Measurements from ENCODE around the gene FYN. TPM values are rescaled to one million over a fixed set of nuclear protein-coding genes. Genes with fewer than 3 reads are reported as not detected.

The FYN gene
- total and polyA plus RNA-seq, 10 of the 15 experiments (the other 5 are each of a cell fraction or from before 2014, with no cell fraction given), result 51.4 to 247 (median 138) TPM

GRCh38 chr6:111680015-111680712, 193.1 kb downstream of the FYN start (continued):
- TF ChIP-seq MXI1 (IDR thresholded peaks at IDR 0.05; ENCODE audit: low read depth, low read length), result no peak

GRCh38 chr6:111679126-111679858, 194.0 kb downstream of the FYN start:
- FAIRE-seq, result no peak
- Histone ChIP-seq H3K27ac (ENCODE audit: control insufficient read depth, insufficient read depth) (no peak overlapping the region), H3K36me3 (ENCODE audit: control insufficient read depth in 2 of 2, insufficient read depth in 2 of 2, low read length in 1 of 2) (peaks cover 11 to 12% of the 10 kb centered on the region in 2 experiments; a peak in 3 of 4 replicates), H3K4me3 (no peak overlapping the region), H4K20me1 (ENCODE audit: control insufficient read depth, insufficient read depth) (no peaks in the 10 kb centered on the region), H3K9ac (ENCODE audit: control insufficient read depth, insufficient read depth, low read length) (no peak overlapping the region), H3K4me2 (ENCODE audit: control insufficient read depth, insufficient read depth) (no peak overlapping the region), H3K4me1 (ENCODE audit: control insufficient read depth, insufficient read depth, low read length) (no peaks in the 10 kb centered on the region), H3K79me2 (ENCODE audit: control insufficient read depth, insufficient read depth, low read length) (no peaks in the 10 kb centered on the region), H3K27me3 (replicated peaks in 1 of 2; ENCODE audit: control insufficient read depth in 2 of 2, insufficient read depth in 2 of 2, low read length in 1 of 2) (no peaks in the 10 kb centered on the region), H3K9me3 (replicated peaks; ENCODE audit: control insufficient read depth, insufficient read depth, low read length) (no peaks in the 10 kb centered on the region), H2AFZ (ENCODE audit: control insufficient read depth, low read depth, low read length) (no peak overlapping the region)
- TF ChIP-seq NFIC (IDR thresholded peaks at IDR 0.05; ENCODE audit: low read depth, low read length), result no peak
- intact Hi-C loops (cut with micrococcal nuclease; ENCODE audit: unreplicated experiment), result no loop called here
- DNase-seq (ENCODE audit: low read depth, low spot score), result no peak
- CTCF ChIA-PET, result interaction anchor here (1.5 kb wide), 1 partner anchor 19 kb away, joined by 4 read pairs; no protein-coding TSS in a partner anchor
- no peak for ATAC-seq
- POLR2A ChIA-PET, result no interaction called here
- RAD21 ChIA-PET (ENCODE audit: unreplicated experiment), result no interaction called here
- no TSS peak for BruUV-seq (replicated peaks)
- SMC1A ChIA-PET (ENCODE audit: uncharacterized antibody, unreplicated experiment), result interaction anchor here (0.9 to 1.2 kb wide), 3 partner anchors 51 to 364 kb away, joined by 3 to 4 read pairs (median 4); no protein-coding TSS in a partner anchor
- 35% methylated on average over 5 of the region's 5 CpGs for WGBS (ENCODE audit: insufficient coverage, insufficient replicate concordance, low lambda C conversion rate, missing lambda C conversion rate)
- in situ Hi-C loops (cut with MboI), result no loop called here
